Esophagus muscularis mucosa (tissue), 4 donors: ENCODE data around the gene SLC13A2. TPM values are rescaled to one million over a fixed set of nuclear protein-coding genes. Genes with fewer than 3 reads are reported as not detected.

Experiments
- DNase-seq: peaks from one replicate; pipeline ENCODE4 v3.0.0-alpha.2; 2017; ENCODE audit errors: extremely low spot score
- H3K27ac ChIP-seq, 4 donors: fragments of 200-600 bp; sonication (generic); replicated peaks in 1 of 4; 1 replicate in 3 of 4; 2 replicates in 1 of 4; pipeline ENCODE4 v1.5.1; 2016 to 2019; ENCODE audit warnings: mild to moderate bottlenecking in 1 of 4
- H3K27me3 ChIP-seq, 4 donors: fragments of 200-600 bp; sonication (generic); one replicate each; pipeline versions ENCODE4 v1.5.1 to v1.6.0; 2016 to 2019
- H3K36me3 ChIP-seq, 4 donors: fragments of 200-600 bp; sonication (generic); one replicate each; pipeline ENCODE4 v1.5.1; 2016 to 2019
- H3K4me1 ChIP-seq, 4 donors: fragments of 200-600 bp; sonication (generic); one replicate each; pipeline ENCODE4 v1.5.1; 2016 to 2019
- H3K4me3 ChIP-seq, 4 donors: fragments of 200-600 bp; sonication (generic); 1 replicate in 2 of 4; 2 replicates in 2 of 4; pipeline ENCODE4 v1.5.1; 2016 to 2019; ENCODE audit warnings: mild to moderate bottlenecking in 4 of 4, moderate library complexity in 1 of 4
- H3K9me3 ChIP-seq, 4 donors: fragments of 200-600 bp; sonication (generic); 1 replicate in 3 of 4; 2 replicates in 1 of 4; pipeline ENCODE4 v1.5.1; 2016 to 2019
- EP300 ChIP-seq: sonication (generic); formaldehyde crosslinking; IDR thresholded peaks from one replicate; pipeline ENCODE4 v1.6.1; 2017; ENCODE audit warnings: antibody characterized with exemption
- POLR2A ChIP-seq: fragments of 450-650 bp; IDR thresholded peaks from one replicate; pipeline ENCODE4 v1.6.1; 2017; ENCODE audit warnings: antibody characterized with exemption, moderate library complexity, mild to moderate bottlenecking, low read depth
- POLR2AphosphoS5 ChIP-seq, 2 donors: sonication (generic); formaldehyde crosslinking; IDR thresholded peaks; one replicate each; pipeline ENCODE4 v1.6.1; 2017; ENCODE audit warnings: antibody characterized with exemption in 2 of 2
- WGBS: methylation state at CpG from one replicate; pipeline ENCODE4 v1.1.5; 2018; 5-methylcytosine and 5-hydroxymethylcytosine counted together
- intact Hi-C: fragments of 100-400 bp; cut with DNase I; formaldehyde crosslinking; loops from one replicate; pipeline ENCODE4 v1.15.1; 2023
- total RNA-seq, 4 donors: library from RNA; depleted of rRNA; stranded (reverse); fragments of >200 nt; gene quantifications; one replicate each; pipeline versions ENCODE4 v1.1.0 to v1.2.1, GENCODE V29; 2016
- TF ChIP-seq, protein P1 (sequence below), 3 experiments: fragments of 200-600 bp in 2 of 3; fragments of 450-650 bp in 1 of 3; sonication (generic) in 2 of 3; IDR thresholded peaks; one replicate each; pipeline ENCODE4 v1.5.1; 2017 to 2019; ENCODE audit warnings: antibody characterized with exemption in 3 of 3, mild to moderate bottlenecking in 2 of 3, moderate library complexity in 1 of 3

The SLC13A2 gene
- total RNA-seq, 4 donors from 2014 or later: not detected

DNA sequence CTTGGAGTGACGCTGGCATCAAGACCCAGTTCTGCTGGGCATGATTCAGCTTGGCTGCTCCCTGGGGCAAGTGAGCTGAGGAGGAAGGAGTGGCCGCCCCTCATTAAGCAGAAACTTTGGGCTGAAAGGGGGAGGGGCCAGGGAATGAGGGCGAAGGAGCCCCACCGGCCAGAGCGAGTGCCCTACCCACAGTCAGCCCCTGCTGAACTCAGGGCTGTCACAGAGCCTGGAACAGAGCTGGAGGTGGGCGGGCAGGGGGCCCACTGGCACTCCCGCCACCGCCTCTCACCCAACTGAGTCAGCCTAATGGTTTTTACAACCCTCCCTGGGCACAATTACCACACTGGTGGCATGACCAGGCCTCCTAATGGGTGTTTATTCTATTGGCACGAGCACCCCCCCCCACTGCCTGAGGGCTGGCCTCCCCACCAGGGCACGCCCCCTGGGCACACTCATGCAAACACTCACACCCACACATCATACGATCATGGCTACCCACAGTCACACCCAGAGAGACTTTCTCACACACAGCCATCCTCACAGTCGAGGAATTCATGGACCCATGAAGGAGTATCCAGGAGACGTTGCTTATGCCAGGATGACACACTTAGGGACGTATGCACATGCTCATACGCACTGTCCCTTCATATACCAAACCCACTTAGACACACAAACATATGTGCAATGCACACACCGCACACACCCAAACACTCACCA, 59.8 kb downstream of the SLC13A2 start:
- intact Hi-C loops: no loop called here
- H3K9me3 ChIP-seq: no peaks in the 10 kb centered on the region
- 79% methylated on average over 10 of the region's 16 CpGs for WGBS
- TF ChIP-seq POLR2AphosphoS5 (IDR thresholded peaks at IDR 0.05) (no peak), EP300 (no peak), POLR2A (no peak)
- TF ChIP-seq, protein P1, sequence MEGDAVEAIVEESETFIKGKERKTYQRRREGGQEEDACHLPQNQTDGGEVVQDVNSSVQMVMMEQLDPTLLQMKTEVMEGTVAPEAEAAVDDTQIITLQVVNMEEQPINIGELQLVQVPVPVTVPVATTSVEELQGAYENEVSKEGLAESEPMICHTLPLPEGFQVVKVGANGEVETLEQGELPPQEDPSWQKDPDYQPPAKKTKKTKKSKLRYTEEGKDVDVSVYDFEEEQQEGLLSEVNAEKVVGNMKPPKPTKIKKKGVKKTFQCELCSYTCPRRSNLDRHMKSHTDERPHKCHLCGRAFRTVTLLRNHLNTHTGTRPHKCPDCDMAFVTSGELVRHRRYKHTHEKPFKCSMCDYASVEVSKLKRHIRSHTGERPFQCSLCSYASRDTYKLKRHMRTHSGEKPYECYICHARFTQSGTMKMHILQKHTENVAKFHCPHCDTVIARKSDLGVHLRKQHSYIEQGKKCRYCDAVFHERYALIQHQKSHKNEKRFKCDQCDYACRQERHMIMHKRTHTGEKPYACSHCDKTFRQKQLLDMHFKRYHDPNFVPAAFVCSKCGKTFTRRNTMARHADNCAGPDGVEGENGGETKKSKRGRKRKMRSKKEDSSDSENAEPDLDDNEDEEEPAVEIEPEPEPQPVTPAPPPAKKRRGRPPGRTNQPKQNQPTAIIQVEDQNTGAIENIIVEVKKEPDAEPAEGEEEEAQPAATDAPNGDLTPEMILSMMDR (IDR thresholded peaks at IDR 0.05): no peak
- H3K27me3 ChIP-seq: peaks cover 0 to 28% (median 0%) of the 10 kb centered on the region in 4 donors
- H3K4me3 ChIP-seq: no peak overlapping the region
- H3K27ac ChIP-seq: no peak overlapping the region
- H3K4me1 ChIP-seq: no peaks in the 10 kb centered on the region
- no peak for DNase-seq
- H3K36me3 ChIP-seq: no peaks in the 10 kb centered on the region

DNA sequence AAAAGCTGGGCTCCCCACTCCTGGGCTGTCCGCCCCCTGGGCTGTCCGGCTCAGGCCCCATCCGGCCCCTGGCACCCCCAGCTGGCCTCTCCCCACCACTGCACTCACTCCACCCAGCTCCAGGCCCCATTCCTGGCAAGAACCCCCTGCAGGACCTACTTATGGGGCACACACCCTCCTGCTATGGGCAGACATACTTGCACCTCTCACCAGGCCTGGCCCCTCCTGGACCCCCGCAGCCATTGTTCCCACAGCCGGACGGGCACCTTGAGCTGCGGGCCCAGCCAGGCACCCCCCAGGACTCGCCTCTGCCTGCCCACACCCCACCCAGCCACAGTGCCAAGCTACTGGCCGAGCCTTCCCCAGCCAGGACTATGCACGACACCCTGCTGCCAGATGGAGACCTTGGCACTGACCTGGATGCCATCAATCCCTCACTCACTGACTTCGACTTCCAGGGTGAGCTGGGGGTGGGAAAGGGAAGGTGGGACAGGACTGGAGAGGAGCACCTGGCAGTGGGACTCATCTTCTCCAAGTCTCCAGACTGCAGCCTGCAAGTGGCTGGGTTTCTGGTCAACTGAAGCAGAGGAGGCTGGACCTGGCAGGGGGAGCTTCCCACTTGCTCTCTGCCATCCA, 61.4 kb downstream of the SLC13A2 start:
- no peak overlapping the region for H3K4me3 ChIP-seq
- H3K9me3 ChIP-seq: no peaks in the 10 kb centered on the region
- peaks cover 0 to 28% (median 0%) of the 10 kb centered on the region in 4 donors for H3K27me3 ChIP-seq
- DNase-seq: no peak
- 78% methylated on average over 3 of the region's 11 CpGs for WGBS
- no peak overlapping the region for H3K27ac ChIP-seq
- H3K4me1 ChIP-seq: no peaks in the 10 kb centered on the region
- intact Hi-C loops: no loop called here
- H3K36me3 ChIP-seq: no peaks in the 10 kb centered on the region
- no peak for TF ChIP-seq POLR2AphosphoS5 (IDR thresholded peaks at IDR 0.05)
- TF ChIP-seq EP300: no peak
- TF ChIP-seq POLR2A: no peak
- TF ChIP-seq, protein P1 (IDR thresholded peaks at IDR 0.05): no peak

DNA sequence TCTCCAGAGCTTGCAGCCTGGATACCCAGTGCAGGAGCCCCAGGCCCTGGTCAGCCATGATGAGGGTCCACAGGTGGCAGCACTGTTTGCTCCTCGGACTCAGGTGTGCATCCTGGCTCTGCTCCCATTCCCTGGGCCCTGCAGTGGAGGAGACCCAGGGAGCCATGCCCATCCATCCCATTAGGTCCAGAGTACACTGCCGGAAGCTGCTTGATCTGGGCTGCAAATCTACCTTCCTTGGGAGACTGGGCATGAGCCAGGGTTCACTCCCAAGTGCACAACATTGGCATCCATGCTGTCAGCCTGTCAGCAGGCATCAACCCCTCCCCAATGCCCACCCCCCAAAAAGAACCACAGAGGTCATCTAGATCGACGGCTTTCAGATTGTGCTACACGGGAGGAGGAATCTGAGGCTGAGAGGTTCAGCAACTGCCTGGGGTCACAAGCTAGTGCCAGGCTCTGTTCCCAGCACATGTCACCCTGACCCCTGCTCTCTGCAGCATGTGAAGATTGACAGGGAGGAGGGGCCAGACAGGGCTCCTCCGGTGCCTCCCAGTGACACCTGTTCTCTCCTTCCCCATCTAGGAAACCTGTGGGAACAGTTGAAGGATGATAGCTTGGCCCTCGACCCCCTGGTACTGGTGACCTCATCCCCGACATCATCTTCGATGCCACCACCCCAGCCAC, 63.2 kb downstream of the SLC13A2 start:
- TF ChIP-seq POLR2AphosphoS5 (IDR thresholded peaks at IDR 0.05) (no peak), POLR2A (no peak), EP300 (no peak)
- TF ChIP-seq, protein P1 (IDR thresholded peaks at IDR 0.05): no peak
- Histone ChIP-seq H3K4me3 (no peak overlapping the region), H3K9me3 (no peaks in the 10 kb centered on the region), H3K4me1 (no peaks in the 10 kb centered on the region), H3K36me3 (no peaks in the 10 kb centered on the region), H3K27me3 (peaks cover 0 to 16% (median 0%) of the 10 kb centered on the region in 4 donors), H3K27ac (no peak overlapping the region)
- WGBS: 65% methylated on average over 5 of the region's 9 CpGs
- DNase-seq: no peak
- intact Hi-C loops: no loop called here

DNA sequence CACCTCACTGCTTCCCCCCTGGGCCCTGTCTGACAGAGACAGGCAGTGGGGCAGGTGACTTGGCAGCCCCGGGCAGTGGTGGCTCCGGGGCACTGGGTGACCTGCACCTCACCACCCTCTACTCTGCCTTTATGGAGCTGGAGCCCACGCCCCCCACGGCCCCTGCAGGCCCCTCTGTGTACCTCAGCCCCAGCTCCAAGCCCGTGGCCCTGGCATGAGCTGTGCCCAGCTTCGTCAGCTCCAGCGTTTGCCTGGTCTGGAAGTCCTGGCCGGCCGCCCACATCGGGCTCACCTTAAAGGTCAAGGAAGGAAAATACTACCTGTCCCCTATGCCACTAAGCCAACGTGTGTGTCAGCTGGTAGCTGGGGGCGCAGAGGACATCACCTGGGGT, 63.8 kb downstream of the SLC13A2 start:
- TF ChIP-seq POLR2A (no peak), EP300 (no peak), POLR2AphosphoS5 (IDR thresholded peaks at IDR 0.05) (no peak)
- TF ChIP-seq, protein P1 (IDR thresholded peaks at IDR 0.05): no peak
- intact Hi-C loops: no loop called here

More for the DNA sequence above, 63.8 kb downstream of the SLC13A2 start:
- no peaks in the 10 kb centered on the region for H3K9me3 ChIP-seq
- no peaks in the 10 kb centered on the region for H3K4me1 ChIP-seq
- no peak overlapping the region for H3K27ac ChIP-seq
- 71% methylated on average over 8 of the region's 12 CpGs for WGBS
- H3K27me3 ChIP-seq: peaks cover 0 to 10% (median 0%) of the 10 kb centered on the region in 4 donors
- H3K4me3 ChIP-seq: no peak overlapping the region
- DNase-seq: no peak
- H3K36me3 ChIP-seq: no peaks in the 10 kb centered on the region
